ENCODE results near the gene TLE6. TPM values are rescaled to one million over a fixed set of nuclear protein-coding genes. Genes with fewer than 3 reads are reported as not detected.

Gene TLE6
- total RNA-seq, 1 donor from 2014 or later, result 10.6 TPM

DNA sequence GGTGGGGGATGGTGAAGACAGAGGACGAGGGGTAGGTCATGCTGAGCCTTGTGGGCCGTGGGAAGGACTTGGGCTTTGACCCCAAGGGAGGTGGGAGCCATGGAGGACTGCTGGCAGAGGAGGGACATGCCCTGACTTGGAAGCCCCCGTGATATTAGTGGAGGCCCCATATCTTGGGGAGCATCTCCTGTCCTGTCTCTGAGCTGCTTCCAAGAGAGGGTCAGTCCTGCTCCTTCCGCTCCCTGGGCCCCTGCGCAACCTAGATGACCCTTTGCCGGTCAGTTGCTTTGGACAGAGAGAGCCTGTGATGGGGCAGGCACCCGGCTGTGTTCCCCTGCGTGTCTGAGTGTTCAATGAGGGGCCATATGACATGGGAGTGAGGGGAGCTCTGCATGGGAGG, 5.2 kb downstream of the TLE6 start:
- TF ChIP-seq, protein P1, sequence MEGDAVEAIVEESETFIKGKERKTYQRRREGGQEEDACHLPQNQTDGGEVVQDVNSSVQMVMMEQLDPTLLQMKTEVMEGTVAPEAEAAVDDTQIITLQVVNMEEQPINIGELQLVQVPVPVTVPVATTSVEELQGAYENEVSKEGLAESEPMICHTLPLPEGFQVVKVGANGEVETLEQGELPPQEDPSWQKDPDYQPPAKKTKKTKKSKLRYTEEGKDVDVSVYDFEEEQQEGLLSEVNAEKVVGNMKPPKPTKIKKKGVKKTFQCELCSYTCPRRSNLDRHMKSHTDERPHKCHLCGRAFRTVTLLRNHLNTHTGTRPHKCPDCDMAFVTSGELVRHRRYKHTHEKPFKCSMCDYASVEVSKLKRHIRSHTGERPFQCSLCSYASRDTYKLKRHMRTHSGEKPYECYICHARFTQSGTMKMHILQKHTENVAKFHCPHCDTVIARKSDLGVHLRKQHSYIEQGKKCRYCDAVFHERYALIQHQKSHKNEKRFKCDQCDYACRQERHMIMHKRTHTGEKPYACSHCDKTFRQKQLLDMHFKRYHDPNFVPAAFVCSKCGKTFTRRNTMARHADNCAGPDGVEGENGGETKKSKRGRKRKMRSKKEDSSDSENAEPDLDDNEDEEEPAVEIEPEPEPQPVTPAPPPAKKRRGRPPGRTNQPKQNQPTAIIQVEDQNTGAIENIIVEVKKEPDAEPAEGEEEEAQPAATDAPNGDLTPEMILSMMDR (IDR thresholded peaks at IDR 0.05), result no peak
- Histone ChIP-seq H3K27me3 (no peaks in the 10 kb centered on the region), H3K4me3 (peak overlapping the region in 1 of 2 donors; percentile 41), H3K4me1 (peaks cover 31% of the 10 kb centered on the region), H3K27ac (peak overlapping the region; percentile 81), H3K36me3 (no peaks in the 10 kb centered on the region), H3K9me3 (no peaks in the 10 kb centered on the region)
- intact Hi-C loops (cut with DNase I), result loop anchor here (5.0 kb wide), 1 partner anchor 60 kb away; no protein-coding TSS in a partner anchor
- DNase-seq (ENCODE audit: extremely low spot score in 2 of 2), result no peak

DNA sequence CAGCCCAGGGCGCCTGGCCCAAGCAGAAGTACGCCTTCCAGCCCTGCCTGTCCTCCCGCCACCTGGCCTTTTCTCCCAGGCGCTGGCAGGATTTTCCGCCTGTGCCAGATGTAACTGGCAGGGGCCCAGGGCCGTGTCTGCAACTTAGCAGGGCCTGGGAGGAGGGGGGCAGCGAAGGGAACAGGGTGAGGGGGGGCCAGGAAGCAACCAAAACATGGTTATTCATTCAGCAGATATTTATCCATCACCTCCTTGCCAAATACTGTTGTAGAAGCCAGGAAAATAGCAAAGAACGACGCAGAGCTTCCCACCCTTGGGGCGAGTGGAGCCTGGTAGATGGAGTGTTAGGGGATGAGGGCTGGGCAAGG, 5.6 kb downstream of the TLE6 start:
- peak overlapping the region; percentile 81 for H3K27ac ChIP-seq
- H3K4me1 ChIP-seq, result peaks cover 28% of the 10 kb centered on the region
- peak in 1 of 2 donors; percentile 95 for DNase-seq (ENCODE audit: extremely low spot score in 2 of 2)
- intact Hi-C loops (cut with DNase I), result loop anchor here (5.0 kb wide), 1 partner anchor 59 kb away; no protein-coding TSS in a partner anchor
- TF ChIP-seq, protein P1 (IDR thresholded peaks at IDR 0.05), result no peak
- TF ChIP-seq POLR2AphosphoS5 (IDR thresholded peaks at IDR 0.05; ENCODE audit: insufficient read depth in 1 of 2, low read depth in 1 of 2), result peak; percentile 40 to 84
- no peak for TF ChIP-seq POLR2A (IDR thresholded peaks at IDR 0.05)
- no peaks in the 10 kb centered on the region for H3K36me3 ChIP-seq
- no peaks in the 10 kb centered on the region for H3K9me3 ChIP-seq
- H3K4me3 ChIP-seq, result peak overlapping the region in 1 of 2 donors; percentile 41
- H3K27me3 ChIP-seq, result no peaks in the 10 kb centered on the region

DNA sequence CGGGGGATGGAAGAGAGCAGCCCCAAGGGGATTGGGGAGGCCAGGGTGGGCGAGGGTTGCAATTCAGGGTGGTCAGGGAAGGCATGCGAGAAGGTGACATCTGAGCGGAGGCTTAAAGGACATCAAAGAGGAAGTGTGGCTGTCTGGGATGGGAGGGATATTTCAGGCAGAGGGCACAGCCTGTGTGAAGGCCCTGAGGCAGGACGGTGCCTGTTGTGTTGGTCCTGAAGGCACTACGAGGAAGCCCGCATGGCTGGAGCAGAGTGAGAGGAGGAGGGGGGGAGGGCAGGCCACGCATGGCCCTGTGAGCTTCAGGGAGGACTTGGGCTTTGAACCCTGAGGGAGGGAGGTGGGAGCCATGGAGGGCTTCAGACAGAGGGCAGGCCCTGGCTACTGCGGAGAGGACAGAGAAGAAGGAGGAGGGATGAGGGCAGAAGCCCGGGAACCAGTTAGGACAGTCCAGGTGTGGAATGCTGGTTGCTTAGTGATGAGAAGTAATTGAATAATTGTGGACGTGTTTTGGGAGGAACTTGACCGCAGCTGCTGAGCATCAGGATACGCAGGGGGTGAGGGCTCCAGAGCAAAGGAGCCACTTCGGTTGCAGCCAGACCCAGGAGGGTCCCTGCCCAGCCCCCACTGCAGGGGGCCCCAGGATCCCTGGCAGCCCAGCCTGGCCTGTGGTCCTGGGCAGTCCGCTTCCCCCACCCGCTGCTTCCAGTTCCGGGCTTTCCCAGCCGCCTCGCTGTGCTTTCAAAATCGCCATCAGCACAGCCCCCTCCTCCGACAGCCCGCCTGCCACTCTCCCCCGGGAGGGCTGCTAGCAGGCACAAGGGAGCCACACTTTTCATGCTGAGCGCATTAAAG, 6.2 kb downstream of the TLE6 start:
- H3K4me3 ChIP-seq, result peak overlapping the region; percentile 34 to 41
- DNase-seq (ENCODE audit: extremely low spot score in 2 of 2), result no peak
- peaks cover 28% of the 10 kb centered on the region for H3K4me1 ChIP-seq
- TF ChIP-seq, protein P1 (IDR thresholded peaks at IDR 0.05), result no peak
- TF ChIP-seq POLR2AphosphoS5 (IDR thresholded peaks at IDR 0.05; ENCODE audit: insufficient read depth in 1 of 2, low read depth in 1 of 2), result peak in 1 of 2 donors; percentile 79
- intact Hi-C loops (cut with DNase I), result loop anchor here (5.0 kb wide), 1 partner anchor 59 kb away; no protein-coding TSS in a partner anchor
- H3K36me3 ChIP-seq, result no peaks in the 10 kb centered on the region
- no peaks in the 10 kb centered on the region for H3K27me3 ChIP-seq
- no peaks in the 10 kb centered on the region for H3K9me3 ChIP-seq
- peak overlapping the region; percentile 81 for H3K27ac ChIP-seq

DNA sequence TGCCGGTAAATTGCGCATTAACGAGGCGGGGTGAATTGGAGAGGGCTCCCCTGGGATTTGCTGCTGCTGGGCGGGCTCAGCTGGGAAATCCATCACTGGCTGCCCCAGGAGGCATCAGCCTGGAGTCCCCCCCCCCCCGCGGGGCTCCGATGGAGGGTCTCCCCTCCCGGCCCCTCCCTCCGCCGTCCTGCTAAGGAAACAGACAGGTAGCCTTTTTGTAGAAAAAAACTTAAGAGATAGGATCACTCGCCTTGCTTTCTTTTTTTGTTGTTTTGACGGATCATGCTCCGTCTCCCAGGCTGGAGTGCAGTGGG, 6.8 kb downstream of the TLE6 start:
- Histone ChIP-seq H3K27ac (peak overlapping the region; percentile 81), H3K4me3 (peak overlapping the region; percentile 34 to 41), H3K27me3 (no peaks in the 10 kb centered on the region), H3K4me1 (peaks cover 28% of the 10 kb centered on the region), H3K9me3 (no peaks in the 10 kb centered on the region), H3K36me3 (no peaks in the 10 kb centered on the region)
- no peak for DNase-seq (ENCODE audit: extremely low spot score in 2 of 2)
- intact Hi-C loops (cut with DNase I), result loop anchor here (5.0 kb wide), 1 partner anchor 58 kb away; no protein-coding TSS in a partner anchor
- TF ChIP-seq POLR2A (IDR thresholded peaks at IDR 0.05), result no peak
- TF ChIP-seq POLR2AphosphoS5 (IDR thresholded peaks at IDR 0.05; ENCODE audit: insufficient read depth in 1 of 2, low read depth in 1 of 2), result peak in 1 of 2 donors; percentile 6

DNA sequence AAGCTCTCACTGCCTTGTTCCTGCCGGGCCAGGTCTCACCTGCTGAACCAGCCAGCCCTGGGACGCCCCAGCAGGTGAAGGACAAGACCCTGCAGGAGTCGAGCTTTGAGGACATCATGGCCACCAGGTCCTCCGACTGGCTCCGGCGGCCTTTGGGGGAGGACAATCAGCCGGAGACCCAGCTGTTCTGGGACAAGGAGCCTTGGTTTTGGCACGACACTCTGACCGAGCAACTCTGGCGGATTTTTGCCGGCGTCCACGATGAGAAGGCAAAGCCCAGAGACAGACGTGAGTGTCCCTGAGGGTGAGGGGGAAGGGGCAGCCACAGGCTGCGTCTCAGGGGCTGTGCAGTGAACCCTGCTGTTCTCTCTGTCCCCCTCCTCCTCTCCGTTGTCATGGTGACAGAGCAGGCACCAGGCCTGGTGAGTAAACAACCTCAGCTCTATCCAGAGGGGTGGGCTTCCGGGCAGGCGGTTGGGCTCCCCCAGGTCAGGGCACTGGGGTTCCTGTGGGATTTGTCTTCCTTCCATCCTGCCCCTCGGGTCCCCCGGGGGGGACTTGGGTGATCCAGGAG, 9.7 kb downstream of the TLE6 start:
- no peaks in the 10 kb centered on the region for H3K27me3 ChIP-seq
- no peak overlapping the region for H3K27ac ChIP-seq
- H3K4me1 ChIP-seq, result peaks cover 25% of the 10 kb centered on the region
- intact Hi-C loops (cut with DNase I), result no loop called here
- H3K36me3 ChIP-seq, result no peaks in the 10 kb centered on the region
- H3K9me3 ChIP-seq, result no peaks in the 10 kb centered on the region
- no peak overlapping the region for H3K4me3 ChIP-seq
- no peak for TF ChIP-seq POLR2AphosphoS5 (IDR thresholded peaks at IDR 0.05; ENCODE audit: insufficient read depth in 1 of 2, low read depth in 1 of 2)
- no peak for TF ChIP-seq POLR2A (IDR thresholded peaks at IDR 0.05)
- TF ChIP-seq, protein P1 (IDR thresholded peaks at IDR 0.05), result no peak
- DNase-seq (ENCODE audit: extremely low spot score in 2 of 2), result no peak

Measured in vagina (tissue), 2 donors.